WTC11 (cell line): ENCODE measurements around the gene GPC2. TPM values are rescaled to one million over a fixed set of nuclear protein-coding genes. Genes with fewer than 3 reads are reported as not detected.
A peak's percentile ranks its signal among the peaks of the same experiment; 100 is the strongest.

ENCODE experiments used
- ATAC-seq: fragments of 200-7000 bp; cut with Tn5 transposase; 2 replicates; pipeline ENCODE4 v1.10.0; 2021; ENCODE audit warnings: mild to moderate bottlenecking, moderate library complexity
- Bru-seq: library from RNA; stranded (reverse); fragments of 400-500 nt; gene quantifications from one replicate; lab custom pipeline; 2021; lab: Mats Ljungman, UMichigan
- CTCF ChIA-PET: fragments of 300-600 bp; sonication (Branson Sonifier 250); formaldehyde crosslinking; loops from one replicate; lab custom pipeline; 2021; ENCODE audit warnings: antibody characterized with exemption; lab: Charles Lee
- POLR2A ChIA-PET: fragments of 350-600 bp; sonication (Branson Sonifier 250); formaldehyde crosslinking; loops from one replicate; lab custom pipeline; 2021; ENCODE audit warnings: antibody characterized with exemption; lab: Charles Lee
- DNase-seq: peaks from one replicate; pipeline ENCODE4 v3.0.0; 2021; ENCODE audit warnings: low spot score
- H3K27ac Mint-ChIP-seq: 2 replicates; pipeline ENCODE4 v1.8.0; 2021; ENCODE audit warnings: mixed read lengths
- H3K27me3 Mint-ChIP-seq: 2 replicates; pipeline ENCODE4 v1.8.0; 2021; ENCODE audit warnings: low read depth, mild to moderate bottlenecking, moderate library complexity, mixed read lengths
- H3K36me3 Mint-ChIP-seq: 2 replicates; pipeline ENCODE4 v1.8.0; 2021; ENCODE audit warnings: mixed read lengths
- H3K4me1 Mint-ChIP-seq: 2 replicates; pipeline ENCODE4 v1.8.0; 2022; ENCODE audit warnings: mixed read lengths
- H3K4me3 Mint-ChIP-seq: 2 replicates; pipeline ENCODE4 v1.8.0; 2021; ENCODE audit warnings: mild to moderate bottlenecking, moderate library complexity, mixed read lengths
- H3K9me3 Mint-ChIP-seq: 2 replicates; pipeline ENCODE4 v1.8.0; 2021; ENCODE audit warnings: mixed read lengths
- CREM ChIP-seq: sonication (generic); formaldehyde crosslinking; IDR thresholded peaks from 2 replicates; pipeline ENCODE4 v1.8.1; 2022; ENCODE audit warnings: mild to moderate bottlenecking, missing genetic modification reagents, moderate library complexity
- EMX1 ChIP-seq: fragments of 250-450 bp; sonication (Bioruptor Pico); IDR thresholded peaks from 2 replicates; pipeline ENCODE4 v1.8.0; 2021; ENCODE audit warnings: mild to moderate bottlenecking
- FOXJ3 ChIP-seq: sonication (generic); formaldehyde crosslinking; IDR thresholded peaks from 2 replicates; pipeline ENCODE4 v1.9.0; 2021; ENCODE audit warnings: missing genetic modification reagents, mild to moderate bottlenecking, borderline replicate concordance
- GABPB1 ChIP-seq: sonication (generic); formaldehyde crosslinking; IDR thresholded peaks from 2 replicates; pipeline ENCODE4 v1.8.1; 2023; ENCODE audit warnings: mild to moderate bottlenecking, missing genetic modification reagents
- HMGA2 ChIP-seq: fragments of 250-450 bp; sonication (Bioruptor Pico); IDR thresholded peaks from 2 replicates; pipeline ENCODE4 v1.4.0; 2021; ENCODE audit warnings: mild to moderate bottlenecking, moderate library complexity
- IRF2 ChIP-seq: sonication (generic); formaldehyde crosslinking; IDR thresholded peaks from 2 replicates; pipeline ENCODE4 v1.8.0; 2022; ENCODE audit warnings: low read depth, missing genetic modification reagents, borderline replicate concordance
- MXD4 ChIP-seq: fragments of 250-450 bp; sonication (Bioruptor Pico); IDR thresholded peaks from 2 replicates; pipeline ENCODE4 v1.8.0; 2021; ENCODE audit warnings: mild to moderate bottlenecking, moderate library complexity, borderline replicate concordance
- NFATC4 ChIP-seq: fragments of 250-450 bp; sonication (Bioruptor Pico); IDR thresholded peaks from 2 replicates; pipeline ENCODE4 v1.9.0; 2021; ENCODE audit warnings: mild to moderate bottlenecking
- NR1H2 ChIP-seq: sonication (generic); formaldehyde crosslinking; IDR thresholded peaks from 2 replicates; pipeline ENCODE4 v1.9.0; 2021; ENCODE audit warnings: mild to moderate bottlenecking, moderate library complexity, missing genetic modification reagents
- NR3C1 ChIP-seq: sonication (generic); formaldehyde crosslinking; conservative IDR thresholded peaks from 2 replicates; pipeline ENCODE4 v1.8.1; 2023; ENCODE audit warnings: low read depth, mild to moderate bottlenecking, missing genetic modification reagents
- SMAD3 ChIP-seq: sonication (generic); formaldehyde crosslinking; IDR thresholded peaks from 2 replicates; pipeline ENCODE4 v1.8.0; 2022; ENCODE audit warnings: missing genetic modification reagents, mild to moderate bottlenecking, borderline replicate concordance
- SOX15 ChIP-seq: fragments of 250-450 bp; sonication (Bioruptor Pico); IDR thresholded peaks from 2 replicates; pipeline ENCODE4 v1.9.0; 2021; ENCODE audit warnings: mild to moderate bottlenecking
- TEAD1 ChIP-seq: sonication (generic); formaldehyde crosslinking; IDR thresholded peaks from 2 replicates; pipeline ENCODE4 v1.8.0; 2022; ENCODE audit warnings: mild to moderate bottlenecking, missing genetic modification reagents
- TEAD4 ChIP-seq: sonication (generic); formaldehyde crosslinking; IDR thresholded peaks from 2 replicates; pipeline ENCODE4 v1.8.0; 2022; ENCODE audit warnings: mild to moderate bottlenecking, missing genetic modification reagents
- ZNF263 ChIP-seq: sonication (generic); formaldehyde crosslinking; IDR thresholded peaks from 2 replicates; pipeline ENCODE4 v1.8.1; 2022; ENCODE audit warnings: low read depth, mild to moderate bottlenecking, moderate library complexity, missing genetic modification reagents
- ZNF317 ChIP-seq: sonication (generic); formaldehyde crosslinking; IDR thresholded peaks from 2 replicates; pipeline ENCODE4 v1.8.1; 2023; ENCODE audit warnings: low read depth, mild to moderate bottlenecking, moderate library complexity, missing genetic modification reagents, borderline replicate concordance
- ZNF512 ChIP-seq: sonication (generic); formaldehyde crosslinking; IDR thresholded peaks from 2 replicates; pipeline ENCODE4 v1.8.1; 2022; ENCODE audit warnings: missing genetic modification reagents, borderline replicate concordance
- long read RNA-seq, 3 experiments: library from RNA in 1 of 3; library from capped mRNA in 1 of 3; library from polyadenylated mRNA in 1 of 3; unstranded in 2 of 3; stranded (forward) in 1 of 3; transcript quantifications; one replicate each; pipeline ENCODE4 v2.0.0, GENCODE V29; 2021
- total RNA-seq: library from RNA; stranded (reverse); gene quantifications from 3 replicates; pipeline ENCODE4 v1.2.3, GENCODE V29; 2021
- TF ChIP-seq, protein P1 (sequence below): sonication (generic); formaldehyde crosslinking; IDR thresholded peaks from 2 replicates; pipeline ENCODE4 v1.8.0; 2023; ENCODE audit warnings: missing genetic modification reagents, mild to moderate bottlenecking, borderline replicate concordance
- TF ChIP-seq, protein P2 (sequence below): sonication (generic); formaldehyde crosslinking; IDR thresholded peaks from 2 replicates; pipeline ENCODE4 v1.8.1; 2022; ENCODE audit warnings: low read depth, mild to moderate bottlenecking, moderate library complexity, missing genetic modification reagents, borderline replicate concordance
- TF ChIP-seq, protein P3 (sequence below): sonication (generic); formaldehyde crosslinking; IDR thresholded peaks from 2 replicates; pipeline ENCODE4 v1.8.1; 2023; ENCODE audit warnings: mild to moderate bottlenecking, missing genetic modification reagents

Gene GPC2, protein sequence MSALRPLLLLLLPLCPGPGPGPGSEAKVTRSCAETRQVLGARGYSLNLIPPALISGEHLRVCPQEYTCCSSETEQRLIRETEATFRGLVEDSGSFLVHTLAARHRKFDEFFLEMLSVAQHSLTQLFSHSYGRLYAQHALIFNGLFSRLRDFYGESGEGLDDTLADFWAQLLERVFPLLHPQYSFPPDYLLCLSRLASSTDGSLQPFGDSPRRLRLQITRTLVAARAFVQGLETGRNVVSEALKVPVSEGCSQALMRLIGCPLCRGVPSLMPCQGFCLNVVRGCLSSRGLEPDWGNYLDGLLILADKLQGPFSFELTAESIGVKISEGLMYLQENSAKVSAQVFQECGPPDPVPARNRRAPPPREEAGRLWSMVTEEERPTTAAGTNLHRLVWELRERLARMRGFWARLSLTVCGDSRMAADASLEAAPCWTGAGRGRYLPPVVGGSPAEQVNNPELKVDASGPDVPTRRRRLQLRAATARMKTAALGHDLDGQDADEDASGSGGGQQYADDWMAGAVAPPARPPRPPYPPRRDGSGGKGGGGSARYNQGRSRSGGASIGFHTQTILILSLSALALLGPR
- total RNA-seq = 52.1 to 63.9 TPM (median 63.0 TPM) in 3 replicates
- Bru-seq, nascent RNA = percentile 77 among the genes with signal in this experiment
- long read RNA-seq, experiment 1, transcript GPC2-201 (10 exons, 2,532 nt) = major isoform, 58 of 95 reads
- long read RNA-seq, experiment 1, partial matches to known transcripts = 16 of 95 reads
- long read RNA-seq, experiment 1, other reads (novel, unspliced or antisense) = 21 of 95 reads
- long read RNA-seq, experiment 2, transcript GPC2-201 (10 exons, 2,532 nt) = major isoform, 16 of 38 reads
- long read RNA-seq, experiment 2, partial matches to known transcripts = 7 of 38 reads
- long read RNA-seq, experiment 2, other reads (novel, unspliced or antisense) = 15 of 38 reads
- long read RNA-seq, experiment 3, partial matches to known transcripts = 1 of 4 reads
- long read RNA-seq, experiment 3, other reads (novel, unspliced or antisense) = 3 of 4 reads

DNA sequence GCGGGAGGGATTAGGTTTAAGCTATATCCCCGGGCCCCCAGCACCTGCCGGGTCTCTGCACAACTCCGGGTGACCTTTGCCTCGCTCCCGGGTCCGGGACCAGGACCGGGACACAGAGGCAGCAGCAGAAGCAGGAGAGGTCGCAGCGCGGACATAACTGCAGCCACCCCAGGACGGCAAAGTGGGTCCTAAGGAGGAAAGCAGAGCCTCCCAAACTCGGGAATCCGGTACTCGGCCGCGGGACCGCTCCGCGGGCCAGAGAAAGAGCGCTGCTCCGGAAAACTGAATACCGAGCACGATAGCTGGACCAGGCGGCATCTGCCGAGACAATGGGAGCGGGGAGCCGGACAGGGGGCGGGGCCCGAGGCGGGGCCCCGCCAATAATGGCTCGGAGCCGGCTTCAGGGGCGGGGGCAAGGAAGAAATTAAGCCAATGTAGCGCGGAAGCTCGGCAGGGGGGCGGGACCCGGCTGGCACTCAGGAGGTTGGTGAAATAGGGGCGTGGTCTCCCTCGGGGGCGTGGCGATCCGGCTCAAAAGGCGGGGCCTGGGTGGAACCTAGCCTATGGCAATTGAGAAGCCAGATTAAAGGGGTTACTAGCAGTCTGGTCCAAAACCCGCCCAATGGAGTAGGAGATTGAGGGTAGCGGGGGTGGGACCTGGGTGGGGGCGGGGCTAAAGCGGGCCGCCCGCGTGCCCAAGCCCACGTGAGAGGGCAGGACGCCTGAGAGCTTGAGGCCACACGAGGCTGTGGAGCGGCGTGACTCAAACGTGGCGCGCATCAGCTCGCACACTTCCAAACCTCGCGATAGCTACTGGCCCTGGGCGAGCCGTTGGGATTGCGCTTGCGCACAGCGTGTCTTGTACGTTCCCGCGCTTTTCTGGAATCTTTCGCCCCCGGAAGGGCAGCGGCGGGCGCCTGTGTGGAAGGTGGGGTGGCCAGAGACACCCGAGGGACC lies at the start of gene GPC2, which contains the start of gene STAG3:
GPC2 (minus strand) TSS at position 337 of the 957 bp plus-strand sequence; CDS start at position 155, 182 bp downstream.
STAG3 (plus strand) TSS at position 874 of the 957 bp plus-strand sequence. CDS start 2,639 bp downstream, outside the sequence.
- CTCF ChIA-PET = interaction anchor here (0.5 to 2.3 kb wide), 14 partner anchors 9 to 168 kb away, joined by 3 to 16 read pairs (median 4); partner anchors contain the start of gene GAL3ST4
- Mint-ChIP-seq H3K36me3 (peaks cover 22% of the 10 kb centered on the region), H3K27ac (no peak within 1 kb of the TSS)
- TF ChIP-seq SMAD3 (CRISPR knock-in tag) (peak; percentile 97), FOXJ3 (CRISPR knock-in tag) (0 out of 2 replicates have a peak, but pooled peaks have one; percentile 36), ZNF512 (CRISPR knock-in tag) (0 out of 2 replicates have a peak, but pooled peaks have one; percentile 26), NR1H2 (CRISPR knock-in tag) (0 out of 2 replicates have a peak, but pooled peaks have one; percentile 39), IRF2 (CRISPR knock-in tag) (0 out of 2 replicates have a peak, but pooled peaks have one; percentile 83), MXD4 (no peak), NR3C1 (no peak), SOX15 (CRISPR knock-in tag) (no peak), HMGA2 (CRISPR knock-in tag) (no peak), TEAD4 (CRISPR knock-in tag) (peak; percentile 64; the same call in 1 of the 2 replicates), GABPB1 (CRISPR knock-in tag) (no peak), CREM (CRISPR knock-in tag) (peak; percentile 82; the same call in 1 of the 2 replicates), ZNF317 (peak; percentile 75), TEAD1 (CRISPR knock-in tag) (peak; percentile 96), ZNF263 (CRISPR knock-in tag) (peak; percentile 75), NFATC4 (CRISPR knock-in tag) (no peak), EMX1 (no peak)
- TF ChIP-seq, protein P1, sequence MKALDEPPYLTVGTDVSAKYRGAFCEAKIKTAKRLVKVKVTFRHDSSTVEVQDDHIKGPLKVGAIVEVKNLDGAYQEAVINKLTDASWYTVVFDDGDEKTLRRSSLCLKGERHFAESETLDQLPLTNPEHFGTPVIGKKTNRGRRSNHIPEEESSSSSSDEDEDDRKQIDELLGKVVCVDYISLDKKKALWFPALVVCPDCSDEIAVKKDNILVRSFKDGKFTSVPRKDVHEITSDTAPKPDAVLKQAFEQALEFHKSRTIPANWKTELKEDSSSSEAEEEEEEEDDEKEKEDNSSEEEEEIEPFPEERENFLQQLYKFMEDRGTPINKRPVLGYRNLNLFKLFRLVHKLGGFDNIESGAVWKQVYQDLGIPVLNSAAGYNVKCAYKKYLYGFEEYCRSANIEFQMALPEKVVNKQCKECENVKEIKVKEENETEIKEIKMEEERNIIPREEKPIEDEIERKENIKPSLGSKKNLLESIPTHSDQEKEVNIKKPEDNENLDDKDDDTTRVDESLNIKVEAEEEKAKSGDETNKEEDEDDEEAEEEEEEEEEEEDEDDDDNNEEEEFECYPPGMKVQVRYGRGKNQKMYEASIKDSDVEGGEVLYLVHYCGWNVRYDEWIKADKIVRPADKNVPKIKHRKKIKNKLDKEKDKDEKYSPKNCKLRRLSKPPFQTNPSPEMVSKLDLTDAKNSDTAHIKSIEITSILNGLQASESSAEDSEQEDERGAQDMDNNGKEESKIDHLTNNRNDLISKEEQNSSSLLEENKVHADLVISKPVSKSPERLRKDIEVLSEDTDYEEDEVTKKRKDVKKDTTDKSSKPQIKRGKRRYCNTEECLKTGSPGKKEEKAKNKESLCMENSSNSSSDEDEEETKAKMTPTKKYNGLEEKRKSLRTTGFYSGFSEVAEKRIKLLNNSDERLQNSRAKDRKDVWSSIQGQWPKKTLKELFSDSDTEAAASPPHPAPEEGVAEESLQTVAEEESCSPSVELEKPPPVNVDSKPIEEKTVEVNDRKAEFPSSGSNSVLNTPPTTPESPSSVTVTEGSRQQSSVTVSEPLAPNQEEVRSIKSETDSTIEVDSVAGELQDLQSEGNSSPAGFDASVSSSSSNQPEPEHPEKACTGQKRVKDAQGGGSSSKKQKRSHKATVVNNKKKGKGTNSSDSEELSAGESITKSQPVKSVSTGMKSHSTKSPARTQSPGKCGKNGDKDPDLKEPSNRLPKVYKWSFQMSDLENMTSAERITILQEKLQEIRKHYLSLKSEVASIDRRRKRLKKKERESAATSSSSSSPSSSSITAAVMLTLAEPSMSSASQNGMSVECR (CRISPR knock-in tag) = peak; percentile 97
- TF ChIP-seq, protein P2, sequence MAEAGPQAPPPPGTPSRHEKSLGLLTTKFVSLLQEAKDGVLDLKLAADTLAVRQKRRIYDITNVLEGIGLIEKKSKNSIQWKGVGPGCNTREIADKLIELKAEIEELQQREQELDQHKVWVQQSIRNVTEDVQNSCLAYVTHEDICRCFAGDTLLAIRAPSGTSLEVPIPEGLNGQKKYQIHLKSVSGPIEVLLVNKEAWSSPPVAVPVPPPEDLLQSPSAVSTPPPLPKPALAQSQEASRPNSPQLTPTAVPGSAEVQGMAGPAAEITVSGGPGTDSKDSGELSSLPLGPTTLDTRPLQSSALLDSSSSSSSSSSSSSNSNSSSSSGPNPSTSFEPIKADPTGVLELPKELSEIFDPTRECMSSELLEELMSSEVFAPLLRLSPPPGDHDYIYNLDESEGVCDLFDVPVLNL (CRISPR knock-in tag) = peak; percentile 90
- TF ChIP-seq, protein P3, sequence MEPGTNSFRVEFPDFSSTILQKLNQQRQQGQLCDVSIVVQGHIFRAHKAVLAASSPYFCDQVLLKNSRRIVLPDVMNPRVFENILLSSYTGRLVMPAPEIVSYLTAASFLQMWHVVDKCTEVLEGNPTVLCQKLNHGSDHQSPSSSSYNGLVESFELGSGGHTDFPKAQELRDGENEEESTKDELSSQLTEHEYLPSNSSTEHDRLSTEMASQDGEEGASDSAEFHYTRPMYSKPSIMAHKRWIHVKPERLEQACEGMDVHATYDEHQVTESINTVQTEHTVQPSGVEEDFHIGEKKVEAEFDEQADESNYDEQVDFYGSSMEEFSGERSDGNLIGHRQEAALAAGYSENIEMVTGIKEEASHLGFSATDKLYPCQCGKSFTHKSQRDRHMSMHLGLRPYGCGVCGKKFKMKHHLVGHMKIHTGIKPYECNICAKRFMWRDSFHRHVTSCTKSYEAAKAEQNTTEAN (CRISPR knock-in tag) = peak; percentile 95

More for the DNA sequence above, at the start of gene GPC2, which contains the start of gene STAG3:
- Mint-ChIP-seq H3K27me3 (peaks cover 51% of the 10 kb centered on the region), H3K4me1 (peaks cover 29% of the 10 kb centered on the region), H3K4me3 (peak within 1 kb of the TSS; percentile 92), H3K9me3 (no peaks in the 10 kb centered on the region)
- POLR2A ChIA-PET = interaction anchor here (1.0 to 1.5 kb wide), 4 partner anchors 9 to 76 kb away, joined by 3 to 21 read pairs (median 3); partner anchors contain the start of genes AP4M1, GAL3ST4, LAMTOR4 and MCM7
- DNase-seq (peak; percentile 100), ATAC-seq (peak; percentile 95)
